Mucosa of stomach (tissue), 1 donor: ENCODE measurements around the gene SPATA1.
A peak's percentile ranks its signal among the peaks of the same experiment; 100 is the strongest.
"Not testable (repeated sequence)": the region's sequence is repeated elsewhere in the genome, so short reads cannot be mapped to it uniquely, and the experiment has no call there.

Experiments used
- H3K27me3 ChIP-seq: one replicate; pipeline ENCODE4 v1.7.0; 2013; ENCODE audit warnings: mild to moderate bottlenecking, low read length; ENCODE audit not compliant: control insufficient read depth, insufficient read depth
- H3K36me3 ChIP-seq: one replicate; pipeline ENCODE4 v1.7.0; 2013; ENCODE audit warnings: low read length; ENCODE audit not compliant: control insufficient read depth, insufficient read depth
- H3K4me1 ChIP-seq: one replicate; pipeline ENCODE4 v1.7.0; 2013; ENCODE audit warnings: mild to moderate bottlenecking, low read length; ENCODE audit not compliant: control insufficient read depth, insufficient read depth
- H3K4me3 ChIP-seq: one replicate; pipeline ENCODE4 v1.7.0; 2013; ENCODE audit warnings: low read length
- H3K9ac ChIP-seq: one replicate; pipeline ENCODE4 v1.7.0; 2013; ENCODE audit warnings: mild to moderate bottlenecking, low read length, moderate library complexity
- H3K9me3 ChIP-seq: one replicate; pipeline ENCODE4 v1.7.0; 2013; ENCODE audit warnings: mild to moderate bottlenecking, low read length, moderate library complexity; ENCODE audit not compliant: control insufficient read depth
- donor health status: Pancreatic carcinoma.

Gene SPATA1

DNA sequence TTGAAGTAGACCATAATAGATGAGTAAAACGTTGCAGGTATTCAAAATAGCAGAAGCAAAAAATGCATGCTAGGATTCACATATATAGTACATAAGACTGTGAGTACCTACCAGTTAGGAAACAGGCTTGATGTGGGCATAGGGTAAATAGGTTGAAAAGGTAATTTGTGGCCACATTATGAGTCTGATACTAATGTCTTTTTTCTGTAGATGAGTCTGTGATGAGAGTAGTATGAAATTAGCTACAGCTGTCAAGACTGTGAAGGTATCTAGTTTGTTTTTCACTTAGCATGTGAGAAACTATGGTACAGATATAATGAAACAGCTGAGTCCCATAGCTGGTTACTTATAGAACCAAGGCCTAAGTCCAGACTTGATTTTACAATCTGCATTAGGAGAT is 12.4 kb upstream of the SPATA1 start:
- Histone ChIP-seq H3K4me1 (peaks cover 5% of the 10 kb centered on the region), H3K27me3 (no peaks in the 10 kb centered on the region), H3K36me3 (peaks cover 11% of the 10 kb centered on the region), H3K9me3 (no peaks in the 10 kb centered on the region), H3K9ac (no peak overlapping the region), H3K4me3 (no peak overlapping the region)

- Histone ChIP-seq H3K9ac (no peak overlapping the region), H3K4me3 (no peak overlapping the region), H3K27me3 (no peaks in the 10 kb centered on the region), H3K9me3 (no peaks in the 10 kb centered on the region), H3K36me3 (peaks cover 6% of the 10 kb centered on the region), H3K4me1 (peaks cover 9% of the 10 kb centered on the region)
These were observed 9.7 kb upstream of the SPATA1 start for GRCh38 chr1:84496498-84496897.

DNA sequence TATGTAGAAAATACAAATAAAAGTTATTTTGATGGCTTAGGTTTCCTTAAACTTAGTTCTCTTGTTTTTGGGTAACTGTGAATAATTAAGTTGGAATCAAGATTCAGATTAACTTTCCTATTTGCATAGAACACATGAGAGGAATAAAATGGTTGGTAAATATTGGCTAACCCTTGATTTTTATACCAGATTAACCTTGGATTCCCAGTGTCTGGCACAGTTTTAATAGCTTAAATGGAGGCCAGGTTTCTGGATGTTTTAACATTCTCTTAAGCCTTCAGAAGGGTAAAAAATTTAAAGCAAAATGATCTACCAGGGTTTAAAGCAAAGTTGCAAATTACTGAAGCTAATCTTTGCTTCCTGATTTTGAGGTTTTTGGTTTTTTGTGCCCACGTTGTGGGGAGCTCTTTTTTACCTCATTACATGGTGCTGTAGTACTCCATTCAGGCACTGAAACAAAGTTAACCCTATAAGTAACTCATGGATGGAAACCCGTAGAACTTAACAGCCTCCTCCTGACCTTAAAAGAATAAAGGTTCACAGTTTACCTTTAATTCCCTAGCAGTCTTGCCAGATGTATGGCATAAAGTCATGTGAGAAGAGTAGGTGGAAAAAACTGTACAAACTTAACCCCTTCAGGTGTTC is 8.4 kb upstream of the SPATA1 start:
- Histone ChIP-seq H3K9ac (no peak overlapping the region), H3K27me3 (no peaks in the 10 kb centered on the region), H3K36me3 (peaks cover 6% of the 10 kb centered on the region), H3K4me3 (no peak overlapping the region), H3K9me3 (no peaks in the 10 kb centered on the region), H3K4me1 (peaks cover 9% of the 10 kb centered on the region)

DNA sequence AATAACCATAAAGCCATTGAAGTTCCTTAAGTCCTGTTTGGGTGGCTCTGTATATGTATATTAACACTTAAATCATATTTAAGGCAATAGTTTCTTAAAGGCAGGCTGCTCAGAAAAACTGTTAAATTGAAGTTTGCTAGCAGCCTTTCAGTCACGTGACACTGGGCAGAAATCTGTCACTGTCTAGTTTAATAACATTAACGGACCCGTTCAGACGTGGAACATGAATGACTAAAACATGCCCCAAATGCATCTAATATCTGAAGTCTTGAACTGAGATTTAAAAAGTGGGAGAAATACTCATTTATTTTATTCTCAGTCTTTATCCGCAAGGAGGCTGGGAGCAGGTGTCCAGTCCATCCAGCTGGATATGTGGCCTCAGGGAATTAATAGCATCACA is 3.3 kb upstream of the SPATA1 start:
- Histone ChIP-seq H3K36me3 (peaks cover under 1% of the 10 kb centered on the region), H3K9me3 (no peaks in the 10 kb centered on the region), H3K4me3 (no peak overlapping the region), H3K9ac (no peak overlapping the region), H3K4me1 (peaks cover 4% of the 10 kb centered on the region), H3K27me3 (no peaks in the 10 kb centered on the region)

DNA sequence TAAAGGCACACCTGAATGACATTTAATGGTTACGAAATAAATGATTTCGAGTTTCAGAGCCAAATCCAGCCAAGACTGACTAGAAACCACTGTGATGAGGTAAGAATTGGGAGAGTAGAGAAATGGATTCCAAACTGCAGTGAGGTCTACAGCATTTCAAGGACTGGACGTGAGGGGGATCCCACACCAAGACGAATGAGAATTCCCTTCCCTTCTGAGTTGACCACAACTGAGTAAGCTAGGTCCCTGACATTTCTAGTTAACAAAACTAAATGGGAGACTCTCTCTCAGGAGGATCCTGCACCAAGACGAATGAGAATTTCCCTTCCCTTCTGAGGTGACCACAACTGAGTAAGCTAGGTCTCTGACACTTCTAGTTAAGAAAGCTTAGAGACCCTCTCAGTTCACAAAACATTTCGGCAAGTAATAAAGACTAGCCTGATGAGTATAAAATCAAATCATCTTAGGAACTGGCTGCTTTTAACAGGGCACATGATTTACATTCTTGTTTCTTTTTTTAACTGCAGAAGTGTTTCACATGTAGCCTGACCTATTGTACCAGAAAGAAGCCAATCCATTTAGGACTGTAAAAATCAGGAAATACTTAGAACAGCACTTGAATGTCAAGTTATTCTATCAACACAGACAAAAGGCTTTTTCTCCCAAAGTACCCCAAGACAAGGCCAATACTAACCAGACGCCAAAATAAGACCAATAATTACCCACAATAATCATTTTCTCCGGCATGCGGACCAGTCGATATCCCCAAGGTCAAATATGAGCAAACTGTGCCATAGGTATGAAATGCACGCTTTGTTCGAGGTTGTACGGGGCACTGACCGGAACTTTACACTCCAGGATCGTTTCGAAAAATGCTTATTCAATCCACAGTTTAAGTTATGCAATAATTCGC is 1.4 kb upstream of the SPATA1 start:
- Histone ChIP-seq H3K4me3 (peak overlapping the region; percentile 71), H3K9ac (peak overlapping the region; percentile 86), H3K9me3 (no peaks in the 10 kb centered on the region), H3K27me3 (no peaks in the 10 kb centered on the region), H3K4me1 (peaks cover 4% of the 10 kb centered on the region), H3K36me3 (no peaks in the 10 kb centered on the region)

GRCh38 chr1:84505493-84506001 is 639 bp upstream of the SPATA1 start:
- H3K4me3 ChIP-seq, result peak overlapping the region; percentile 71
- no peaks in the 10 kb centered on the region for H3K9me3 ChIP-seq
- peak overlapping the region; percentile 86 for H3K9ac ChIP-seq
- H3K36me3 ChIP-seq, result no peaks in the 10 kb centered on the region
- no peaks in the 10 kb centered on the region for H3K27me3 ChIP-seq
- peaks cover 2% of the 10 kb centered on the region for H3K4me1 ChIP-seq

- H3K27me3 ChIP-seq, result no peaks in the 10 kb centered on the region
- H3K9ac ChIP-seq, result peak overlapping the region; percentile 86
- no peaks in the 10 kb centered on the region for H3K4me1 ChIP-seq
- H3K36me3 ChIP-seq, result no peaks in the 10 kb centered on the region
- peak overlapping the region; percentile 71 for H3K4me3 ChIP-seq
- H3K9me3 ChIP-seq, result no peaks in the 10 kb centered on the region
These were observed 705 bp downstream of the SPATA1 start for GRCh38 chr1:84506729-84507453.

DNA sequence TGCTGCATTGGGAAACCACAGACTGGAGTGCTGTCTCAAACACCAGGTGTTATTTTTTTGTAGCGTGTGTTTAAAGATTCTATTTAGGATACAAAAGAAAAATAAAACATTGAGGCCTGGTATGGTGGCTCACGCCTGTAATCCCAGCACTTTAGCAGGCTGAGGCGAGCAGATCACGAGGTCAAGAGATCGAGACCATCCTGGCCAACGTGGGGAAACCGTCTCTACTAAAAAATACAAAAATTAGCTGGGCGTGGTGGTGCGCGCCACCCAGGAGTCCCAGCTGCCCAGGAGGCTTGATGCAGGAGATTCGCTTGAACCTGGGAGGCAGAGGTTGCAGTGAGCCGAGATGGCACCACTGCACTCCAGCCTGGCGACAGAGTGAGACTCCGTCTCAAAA is 1.7 kb downstream of the SPATA1 start:
- H3K4me3 ChIP-seq, H3K4me1 ChIP-seq: not testable (repeated sequence)

GRCh38 chr1:84508510-84508909 is 2.3 kb downstream of the SPATA1 start:
- no peak overlapping the region for H3K4me3 ChIP-seq
- no peaks in the 10 kb centered on the region for H3K4me1 ChIP-seq
- H3K27me3 ChIP-seq, result no peaks in the 10 kb centered on the region
- H3K9ac ChIP-seq, result no peak overlapping the region
- no peaks in the 10 kb centered on the region for H3K9me3 ChIP-seq
- H3K36me3 ChIP-seq, result no peaks in the 10 kb centered on the region

More for the DNA sequence above, 1.7 kb downstream of the SPATA1 start:
- not testable (repeated sequence) for H3K27me3 ChIP-seq, H3K9ac ChIP-seq, H3K9me3 ChIP-seq, H3K36me3 ChIP-seq

DNA sequence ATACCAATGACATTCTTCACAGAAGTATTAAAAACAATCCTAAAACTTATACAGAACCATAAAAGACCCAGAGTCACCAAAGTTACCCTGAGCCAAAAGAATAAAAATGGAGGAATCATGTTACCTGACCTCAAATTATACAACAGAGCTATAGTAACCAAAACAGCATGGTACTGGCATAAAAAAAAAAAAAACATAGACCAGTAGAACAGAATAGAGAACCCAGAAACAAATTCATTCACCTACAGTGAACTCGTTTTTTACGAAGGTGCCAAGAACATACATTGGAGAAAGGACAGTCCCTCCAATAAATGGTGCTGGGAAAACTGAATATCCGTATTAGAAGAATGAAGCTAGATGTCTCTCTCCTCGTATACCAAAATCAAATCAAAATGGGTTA is 2.8 kb downstream of the SPATA1 start:
- H3K9me3 ChIP-seq, result no peaks in the 10 kb centered on the region
- H3K36me3 ChIP-seq, result no peaks in the 10 kb centered on the region

DNA sequence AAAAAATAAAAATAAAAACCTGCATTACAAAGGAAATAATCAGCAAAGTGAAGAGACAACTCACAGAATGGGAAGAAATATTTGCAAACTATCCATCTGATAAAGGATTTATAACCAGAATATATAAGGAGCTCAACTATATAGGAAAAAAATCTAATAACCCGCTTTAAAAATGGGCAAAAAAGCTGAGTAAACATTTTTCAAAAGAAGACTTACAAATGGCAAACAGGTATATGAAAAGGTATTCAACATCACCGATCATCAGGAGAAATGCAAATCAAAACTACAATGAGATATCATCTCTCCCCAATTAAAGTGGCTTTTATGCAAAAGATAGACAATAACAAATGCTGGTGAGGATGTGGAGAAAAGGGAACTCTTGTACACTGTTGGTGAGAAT is 4.0 kb downstream of the SPATA1 start:
- Histone ChIP-seq H3K27me3 (no peaks in the 10 kb centered on the region), H3K4me1 (no peaks in the 10 kb centered on the region), H3K4me3 (no peak overlapping the region), H3K36me3 (no peaks in the 10 kb centered on the region), H3K9me3 (no peaks in the 10 kb centered on the region), H3K9ac (no peak overlapping the region)

More for the DNA sequence above, 2.8 kb downstream of the SPATA1 start:
- no peaks in the 10 kb centered on the region for H3K27me3 ChIP-seq
- H3K4me3 ChIP-seq, result no peak overlapping the region
- no peaks in the 10 kb centered on the region for H3K4me1 ChIP-seq
- H3K9ac ChIP-seq, result no peak overlapping the region

DNA sequence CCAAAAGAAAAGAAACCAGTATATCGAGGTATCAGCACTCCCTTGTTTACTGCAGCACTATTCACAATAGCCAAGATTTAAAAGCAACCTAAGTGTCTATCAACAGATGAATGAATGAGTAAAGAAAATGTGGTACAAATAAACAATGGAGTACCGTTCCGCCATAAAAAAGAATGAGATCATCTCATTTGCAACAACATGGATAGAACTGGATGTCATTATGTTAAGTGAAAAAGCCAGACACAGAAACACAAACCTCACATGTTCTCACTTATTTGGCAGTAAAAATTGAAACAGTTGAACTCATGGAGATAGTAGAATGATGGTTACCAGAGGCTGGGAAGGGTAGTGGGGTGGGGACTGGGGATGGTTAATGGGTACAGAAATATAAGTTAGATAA is 4.5 kb downstream of the SPATA1 start:
- Histone ChIP-seq H3K9me3 (no peaks in the 10 kb centered on the region), H3K36me3 (no peaks in the 10 kb centered on the region), H3K9ac (no peak overlapping the region), H3K4me1 (no peaks in the 10 kb centered on the region), H3K27me3 (no peaks in the 10 kb centered on the region), H3K4me3 (no peak overlapping the region)
